RKO (cell line): ENCODE measurements around the gene R3HDM1.
"Not testable (repeated sequence)": the region's sequence is repeated elsewhere in the genome, so short reads cannot be mapped to it uniquely, and the experiment has no call there.

Experiments used
- DNase-seq: peaks from one replicate; pipeline ENCODE4 v3.0.0-alpha.2; 2016; ENCODE audit warnings: low spot score

The R3HDM1 gene

DNA sequence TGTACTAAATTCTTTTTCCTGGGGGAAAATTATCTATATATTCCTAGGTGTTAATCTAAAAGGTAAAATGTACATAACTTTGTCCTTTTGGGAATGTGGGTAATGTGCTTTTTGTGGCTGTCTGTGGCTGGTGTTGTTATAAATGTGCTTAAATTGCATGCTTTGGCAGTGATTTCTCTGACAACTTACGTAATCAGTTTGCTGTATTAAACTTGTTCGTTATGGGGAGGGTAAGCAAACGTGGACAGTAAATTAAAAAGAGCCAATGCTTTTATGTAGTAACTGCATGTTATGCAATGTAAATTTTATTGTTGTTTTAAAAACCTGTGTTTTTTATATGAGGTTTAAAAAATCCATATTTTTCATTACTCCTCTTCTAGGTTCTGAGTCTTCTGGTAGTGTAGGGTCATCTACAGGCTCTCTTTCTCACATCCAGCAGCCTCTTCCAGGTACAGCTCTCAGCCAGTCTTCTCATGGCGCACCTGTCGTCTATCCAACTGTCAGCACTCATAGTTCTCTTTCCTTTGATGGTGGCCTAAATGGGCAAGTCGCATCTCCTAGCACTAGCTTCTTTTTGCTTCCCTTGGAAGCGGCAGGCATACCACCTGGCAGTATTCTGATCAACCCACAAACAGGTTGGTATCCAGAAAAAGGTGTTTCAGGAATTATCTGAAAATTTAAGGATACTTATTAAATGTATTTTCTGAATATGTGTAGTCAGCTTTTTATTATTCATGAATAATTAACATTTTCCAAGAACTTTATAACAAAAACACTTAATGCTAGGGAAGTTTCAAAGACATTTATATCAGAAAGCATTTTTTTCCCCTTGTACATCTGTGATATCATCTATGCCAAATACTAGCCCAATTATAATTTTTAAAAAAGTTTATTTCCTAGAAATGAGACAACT is 110.1 kb downstream of the R3HDM1 start:
- no peak for DNase-seq

DNA sequence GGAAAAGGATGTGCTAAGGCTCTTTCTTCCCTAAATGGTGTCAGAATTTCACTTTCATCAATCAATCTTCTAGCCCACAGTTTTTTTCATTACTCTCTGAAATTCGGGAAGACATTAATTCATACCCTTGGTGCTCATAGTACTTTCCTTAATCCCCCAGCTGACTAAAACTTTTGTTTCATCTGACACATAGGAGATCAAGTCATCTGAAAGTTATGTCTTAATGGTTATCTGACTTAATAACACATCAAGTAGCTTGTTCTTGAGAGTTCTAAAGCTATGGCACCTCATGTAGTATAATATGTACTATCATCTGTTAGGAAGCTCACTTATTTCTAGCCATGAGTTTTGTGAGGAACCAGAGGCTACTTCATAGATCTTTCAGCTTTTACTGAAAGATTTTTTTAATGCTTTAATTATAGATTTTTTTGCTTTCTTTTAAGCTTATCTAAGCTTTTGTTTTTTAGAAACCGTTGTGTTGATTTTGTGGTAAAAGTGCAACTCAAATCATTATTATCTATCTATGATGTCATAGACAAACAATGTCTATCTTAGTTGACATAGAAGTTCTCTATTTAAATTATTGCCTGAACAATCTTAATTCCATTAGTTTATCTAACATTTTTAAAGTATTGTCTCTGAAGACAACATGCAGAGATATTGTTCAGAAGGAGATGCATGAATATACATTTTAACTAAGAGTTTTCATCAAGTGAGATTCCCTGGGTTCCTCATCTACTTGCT is 116.7 kb downstream of the R3HDM1 start:
- DNase-seq, result no peak

GRCh38 chr2:135650721-135651120 is 119.4 kb downstream of the R3HDM1 start:
- DNase-seq, result no peak

DNA sequence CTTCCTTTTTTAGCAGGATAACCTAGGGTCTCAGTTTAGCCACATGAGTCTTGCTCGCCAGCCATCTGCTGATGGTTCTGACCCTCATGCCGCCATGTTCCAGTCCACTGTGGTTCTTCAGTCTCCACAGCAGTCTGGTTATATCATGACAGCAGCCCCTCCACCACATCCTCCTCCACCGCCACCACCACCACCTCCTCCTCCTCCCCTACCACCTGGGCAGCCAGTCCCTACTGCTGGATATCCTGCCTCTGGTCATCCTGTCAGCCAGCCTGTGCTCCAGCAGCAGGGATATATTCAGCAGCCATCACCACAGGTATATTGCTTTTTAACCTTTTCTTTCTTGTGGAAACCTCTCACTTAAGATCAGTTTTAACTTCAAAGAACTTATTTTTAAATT is 120.4 kb downstream of the R3HDM1 start:
- DNase-seq, result no peak

- DNase-seq, result not testable (repeated sequence)
These were observed 123.0 kb downstream of the R3HDM1 start for GRCh38 chr2:135654239-135654638.

DNA sequence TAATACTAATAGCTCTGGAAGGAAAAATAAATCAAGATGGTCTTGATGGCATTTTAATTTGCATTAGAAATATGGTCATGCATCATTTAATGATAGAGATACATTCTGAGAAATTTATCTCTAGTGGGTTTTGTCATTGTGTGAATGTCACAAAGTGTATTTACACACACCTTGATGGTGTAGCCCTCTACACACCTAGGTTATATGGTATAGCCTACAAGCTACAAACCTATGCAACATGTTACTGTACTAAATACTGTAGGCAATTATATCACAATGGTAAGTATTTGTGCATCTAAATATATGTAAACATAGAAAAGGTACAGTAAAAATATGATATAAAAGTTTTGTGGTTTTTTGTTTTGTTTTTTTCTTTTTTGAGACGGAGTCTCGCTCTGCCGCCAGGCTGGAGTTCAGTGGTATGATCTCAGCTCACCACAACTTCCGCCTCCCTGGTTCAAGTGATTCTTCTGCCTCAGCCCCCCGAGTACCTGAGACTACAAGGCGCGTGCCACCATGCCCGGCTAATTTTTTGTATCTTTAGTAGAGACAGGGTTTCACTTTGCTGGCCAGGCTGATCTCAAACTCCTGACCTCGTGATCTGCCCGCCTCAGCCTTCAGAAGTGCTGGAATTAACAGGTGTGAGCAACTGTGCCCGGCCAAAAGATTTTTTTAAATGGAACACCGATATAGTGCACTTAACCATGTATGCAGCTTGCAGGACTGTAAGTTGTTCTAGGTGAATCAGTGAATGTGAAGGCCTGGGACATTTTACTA is 126.7 kb downstream of the R3HDM1 start:
- no peak for DNase-seq

- no peak for DNase-seq
These were observed 130.8 kb downstream of the R3HDM1 start for GRCh38 chr2:135662088-135662487.

DNA sequence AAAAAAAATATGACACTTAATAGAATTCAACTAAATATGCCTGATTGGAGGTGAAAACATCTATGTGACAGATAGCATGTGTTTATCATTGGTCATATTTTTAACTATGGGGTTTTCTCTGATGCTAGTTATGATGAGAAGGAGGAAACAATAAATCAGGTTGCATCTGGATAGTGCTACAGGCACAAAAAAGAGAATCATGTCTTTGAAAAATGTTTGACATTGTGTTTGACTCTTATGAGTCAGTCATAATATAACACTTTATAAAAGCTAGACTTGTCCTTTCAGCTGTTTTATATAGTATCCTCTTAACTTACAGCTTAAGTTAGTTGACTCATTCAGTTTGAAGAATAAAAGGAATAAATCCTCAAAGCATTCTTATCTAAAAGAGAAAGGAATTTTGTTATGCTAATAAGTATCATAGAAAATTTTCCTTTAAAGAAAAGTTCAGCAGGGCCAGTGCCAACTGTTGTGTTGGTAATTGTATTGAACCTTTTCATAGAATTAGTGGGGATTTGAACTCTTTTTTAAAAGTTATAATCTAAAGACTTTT is 131.9 kb downstream of the R3HDM1 start:
- no peak for DNase-seq

DNA sequence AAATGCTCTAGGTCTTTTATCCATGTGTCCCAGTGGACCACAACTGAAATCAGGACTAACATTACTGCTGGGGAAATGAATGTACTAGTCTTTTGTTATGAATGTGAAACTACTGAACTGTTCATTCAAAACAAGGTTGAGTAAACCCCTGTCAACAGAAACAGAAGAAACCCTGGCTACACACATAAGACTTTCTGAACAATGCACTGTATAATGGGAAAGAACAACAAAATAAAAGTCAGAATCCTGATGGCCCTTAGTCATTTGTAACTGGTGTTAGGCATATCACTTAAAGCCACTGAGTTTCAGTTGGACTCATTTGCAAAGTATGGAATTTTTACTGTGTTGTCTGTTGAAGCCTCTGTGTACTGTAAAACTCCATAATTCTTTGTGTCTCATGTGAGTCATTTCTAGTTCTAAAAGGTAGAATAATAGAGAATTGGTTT is 133.4 kb downstream of the R3HDM1 start:
- no peak for DNase-seq

DNA sequence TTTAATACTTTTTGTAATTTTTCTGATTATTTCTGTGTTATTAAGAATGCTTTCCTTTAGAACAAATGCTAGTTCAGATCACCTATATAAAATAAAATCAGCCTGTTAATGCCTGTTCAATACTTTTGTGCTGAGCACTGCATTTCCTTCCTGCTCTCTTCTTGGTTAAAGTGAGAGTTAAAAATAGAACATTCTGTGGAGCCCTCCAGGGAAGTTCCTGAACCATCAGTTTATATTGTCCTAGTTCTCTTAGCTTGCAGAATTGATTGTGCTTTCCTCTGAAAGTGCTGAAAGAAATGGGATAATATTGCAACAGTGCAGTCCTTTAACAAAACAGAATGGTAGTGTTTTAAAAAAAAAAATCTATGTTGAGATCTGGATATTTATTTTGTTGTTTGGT is 135.8 kb downstream of the R3HDM1 start:
- no peak for DNase-seq

GRCh38 chr2:135674453-135674852 is 143.2 kb downstream of the R3HDM1 start:
- no peak for DNase-seq

- DNase-seq, result no peak
These were observed 144.7 kb downstream of the R3HDM1 start for GRCh38 chr2:135676031-135676430.

DNA sequence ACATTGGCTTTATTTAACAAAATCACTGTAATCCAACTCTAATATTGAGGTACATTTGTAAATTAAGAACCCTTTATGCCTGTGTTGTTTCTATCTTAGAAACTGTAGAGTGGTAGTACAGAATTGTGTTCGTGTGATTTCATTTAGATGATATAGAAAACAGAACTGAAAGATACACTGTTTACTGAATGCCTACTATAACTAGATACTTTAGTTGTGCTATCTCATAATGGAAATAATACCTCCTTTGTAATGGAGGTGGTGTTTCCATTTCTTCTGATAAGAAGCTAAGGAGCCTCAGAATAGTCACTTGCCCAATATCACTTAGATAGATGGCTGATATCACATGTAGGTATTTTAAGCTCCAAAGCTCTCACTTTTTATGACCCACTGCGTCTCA is 147.8 kb downstream of the R3HDM1 start:
- no peak for DNase-seq

DNA sequence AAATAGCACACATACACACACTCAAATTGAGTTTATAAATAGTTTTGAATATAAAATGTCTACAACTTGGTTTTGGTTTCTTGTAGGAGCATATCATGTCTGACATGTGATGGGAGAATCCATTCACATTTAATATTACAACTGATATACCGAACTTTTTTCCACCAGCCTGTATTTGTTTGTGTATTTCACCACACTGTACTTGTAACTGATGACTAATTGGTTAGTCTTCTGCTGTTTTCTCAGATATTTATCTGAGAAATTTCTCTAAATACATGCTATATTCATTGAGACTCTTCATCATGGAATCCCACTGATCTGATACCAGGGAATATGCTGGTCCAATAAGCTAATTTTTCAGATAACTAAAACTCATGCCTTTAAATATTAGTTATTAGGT is 154.1 kb downstream of the R3HDM1 start:
- DNase-seq, result no peak

GRCh38 chr2:135688978-135689377 is 157.7 kb downstream of the R3HDM1 start:
- DNase-seq, result no peak

DNA sequence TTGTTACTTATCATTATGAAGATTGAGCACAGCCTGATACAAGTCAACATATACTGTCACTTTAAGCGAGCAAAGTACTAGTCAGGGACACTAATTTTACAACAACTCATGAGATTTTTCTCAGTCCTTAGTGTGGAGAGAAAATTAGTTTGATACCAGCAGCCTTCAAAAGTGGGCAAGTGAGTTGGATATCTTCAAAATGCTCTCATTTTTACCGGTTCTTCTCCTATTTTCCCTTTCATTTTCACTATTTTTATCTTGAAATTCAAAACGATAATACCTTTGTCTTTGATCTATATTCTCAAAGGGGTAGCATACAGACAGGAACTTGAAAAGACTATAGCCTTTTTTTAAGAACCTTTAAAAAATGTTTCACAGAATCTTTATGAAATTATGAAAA is 158.4 kb downstream of the R3HDM1 start:
- no peak for DNase-seq

DNA sequence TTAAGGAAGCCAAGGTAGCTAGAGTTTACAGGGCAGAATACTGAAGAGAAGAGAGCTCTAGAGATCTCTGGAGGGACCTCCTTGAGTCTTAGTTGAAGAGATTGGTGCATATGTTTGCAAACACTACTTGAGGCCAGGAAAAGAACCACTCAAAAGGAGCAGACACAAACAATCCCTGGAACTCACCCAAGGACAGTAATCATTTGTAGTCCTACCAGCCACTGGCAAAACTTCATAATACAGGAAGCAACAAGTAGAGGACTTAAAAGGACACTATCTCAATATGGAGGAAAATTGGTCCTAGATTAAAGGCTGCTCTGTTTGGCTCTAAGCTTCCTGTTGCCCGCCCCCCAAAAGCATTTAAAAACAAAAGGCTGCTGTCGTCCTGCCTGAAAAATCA is 163.4 kb downstream of the R3HDM1 start:
- DNase-seq, result no peak

- DNase-seq, result no peak
These were observed 167.6 kb downstream of the R3HDM1 start for GRCh38 chr2:135698838-135699237.

DNA sequence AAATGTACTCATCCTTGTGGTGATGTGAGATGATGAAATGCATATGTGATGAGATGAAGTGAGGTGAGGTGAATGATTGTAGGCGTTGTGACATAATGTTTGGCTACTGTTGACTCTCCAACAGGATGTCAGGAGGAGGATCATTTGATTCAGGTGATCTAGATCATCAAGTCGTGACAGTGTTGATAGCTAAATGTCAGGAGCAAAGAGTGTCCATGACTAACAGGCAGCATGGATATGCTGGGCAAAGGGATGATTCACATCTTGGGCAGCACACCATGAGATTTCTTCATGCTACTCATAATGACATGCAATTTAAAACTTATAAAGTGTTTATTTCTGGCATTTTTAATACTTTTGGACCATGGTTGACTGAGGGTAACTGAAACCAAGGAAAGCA is 170.2 kb downstream of the R3HDM1 start:
- peak; percentile 28 for DNase-seq

DNA sequence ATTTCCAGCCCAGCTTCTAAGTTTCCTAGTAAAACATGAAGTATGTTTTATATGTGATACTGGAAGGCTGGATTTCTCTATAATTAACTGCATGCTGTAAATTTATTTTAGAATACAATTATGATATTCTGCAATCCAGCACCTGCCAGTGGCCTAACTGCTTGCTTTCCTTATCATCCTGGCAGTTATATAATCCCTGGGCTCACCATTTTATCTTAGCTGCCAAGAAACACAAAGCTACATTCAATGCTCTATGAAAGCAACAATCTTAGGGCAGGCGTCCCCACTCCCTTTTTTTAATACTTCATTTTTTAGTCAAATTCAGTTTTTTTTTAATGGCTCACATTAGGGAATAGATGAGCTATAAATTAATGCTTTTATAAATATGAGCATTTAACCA is 172.0 kb downstream of the R3HDM1 start:
- DNase-seq, result no peak

- DNase-seq, result not testable (repeated sequence)
These were observed 172.8 kb downstream of the R3HDM1 start for GRCh38 chr2:135704075-135704474.

DNA sequence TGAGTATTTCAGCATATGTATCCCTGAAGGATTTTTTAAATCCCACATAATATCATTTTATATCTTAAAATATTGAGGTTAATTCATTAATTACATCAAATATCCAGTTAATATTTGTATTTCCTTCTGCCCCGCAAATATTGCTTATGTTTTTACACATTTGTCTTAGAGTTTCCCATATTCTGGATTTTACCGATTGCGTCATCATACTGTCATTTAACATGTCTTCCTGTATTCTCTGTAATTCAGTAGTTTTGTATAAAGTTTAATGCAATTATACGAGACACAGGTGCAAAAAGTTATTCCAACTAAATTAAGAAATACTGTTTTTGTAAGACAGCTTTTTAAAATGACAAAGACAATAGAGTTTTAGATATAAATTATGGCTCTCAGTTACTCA is 176.9 kb downstream of the R3HDM1 start:
- DNase-seq, result no peak
